Stimulated activated CD4-positive, alpha-beta T cell treated with anti-CD3 and anti-CD28 coated beads, Interleukin-12 subunit alpha, Interleukin-12 subunit beta, amount 100 ng/mL, for 24 hours (primary cell): ENCODE measurements around the gene SEMA6A.
"Not testable (repeated sequence)": the region's sequence is repeated elsewhere in the genome, so short reads cannot be mapped to it uniquely, and the experiment has no call there.

Experiments
- DNase-seq, 2 experiments: peaks; one replicate each; pipeline ENCODE4 v3.0.0-alpha.2; 2020; ENCODE audit warnings: low read depth in 2 of 2

Gene SEMA6A

DNA sequence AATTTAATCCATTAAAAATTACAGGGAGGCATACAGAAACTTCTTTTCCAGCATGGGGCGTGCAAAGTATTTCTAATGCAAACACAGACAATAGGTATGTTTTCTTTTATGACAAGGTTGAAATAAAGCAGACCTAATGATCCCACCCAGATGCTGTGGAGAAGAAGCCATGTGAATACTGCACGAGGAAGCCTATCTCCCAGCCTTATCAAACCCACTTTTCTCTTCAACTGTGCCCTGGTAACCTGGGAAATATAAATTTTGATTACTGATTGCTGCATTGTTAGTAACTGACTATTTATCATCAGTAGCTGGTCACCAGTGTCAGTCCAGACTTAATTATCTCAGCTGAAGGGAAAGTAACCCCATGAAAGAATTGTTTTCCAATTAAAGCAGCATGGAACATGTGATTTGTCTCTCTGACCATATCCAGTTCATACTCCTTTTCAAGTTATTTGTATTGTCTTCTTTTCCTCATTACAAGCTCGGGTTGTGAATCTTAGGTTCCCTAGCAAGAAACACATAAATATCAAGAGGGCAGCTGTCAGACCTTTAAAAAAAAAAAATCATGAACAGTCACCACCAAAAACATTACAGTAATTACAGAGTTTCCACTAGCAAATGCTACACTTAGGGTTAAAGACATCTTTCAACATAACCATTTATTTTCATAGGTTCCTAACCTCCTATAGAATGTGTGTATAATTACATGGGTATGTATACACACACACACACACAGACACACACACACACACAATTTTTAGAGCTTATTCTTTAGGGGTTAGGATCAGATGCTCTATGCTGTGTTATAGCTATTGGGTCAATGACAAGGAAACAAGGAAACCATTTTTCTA lies 50.3 kb downstream of the SEMA6A start:
- no peak for DNase-seq

GRCh38 chr5:116523182-116523581 lies 51.4 kb downstream of the SEMA6A start:
- DNase-seq: not testable (repeated sequence)

DNA sequence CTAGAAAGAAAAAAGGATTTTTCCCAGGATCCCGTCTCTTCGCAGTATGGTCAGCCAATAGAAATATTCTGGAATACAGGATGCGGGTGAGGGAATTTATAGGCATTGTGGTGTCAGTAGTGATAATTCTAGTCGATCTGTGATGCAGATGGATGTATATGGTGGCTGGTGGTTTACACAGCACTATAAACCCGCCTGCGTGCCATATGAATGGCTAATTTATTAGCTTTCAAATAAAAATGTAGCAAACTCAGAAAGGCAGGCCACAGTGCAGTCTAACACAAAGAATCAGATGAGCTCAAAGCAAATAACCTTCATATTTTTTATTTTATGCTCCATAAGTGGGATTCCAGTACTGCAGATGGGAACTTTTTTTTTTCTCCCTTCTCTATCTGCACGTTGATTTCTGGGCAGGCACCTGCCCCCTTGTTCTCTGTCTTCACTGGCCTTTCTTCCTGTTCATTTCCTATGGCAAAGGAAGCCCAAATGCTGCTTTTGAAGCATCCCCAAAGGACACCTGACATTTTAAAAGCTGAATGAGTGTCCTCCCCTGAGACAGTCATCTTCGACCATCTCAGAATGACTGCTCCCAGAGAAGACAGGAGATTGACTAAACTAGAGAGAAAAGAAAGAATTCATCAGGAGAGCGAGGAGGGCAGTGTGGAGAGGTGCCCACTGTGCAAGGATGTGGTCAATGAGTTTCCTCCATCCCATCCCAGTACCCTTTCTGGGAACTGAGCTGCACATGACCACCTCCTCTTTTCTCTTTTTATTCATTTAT lies 52.1 kb downstream of the SEMA6A start:
- DNase-seq: no peak

DNA sequence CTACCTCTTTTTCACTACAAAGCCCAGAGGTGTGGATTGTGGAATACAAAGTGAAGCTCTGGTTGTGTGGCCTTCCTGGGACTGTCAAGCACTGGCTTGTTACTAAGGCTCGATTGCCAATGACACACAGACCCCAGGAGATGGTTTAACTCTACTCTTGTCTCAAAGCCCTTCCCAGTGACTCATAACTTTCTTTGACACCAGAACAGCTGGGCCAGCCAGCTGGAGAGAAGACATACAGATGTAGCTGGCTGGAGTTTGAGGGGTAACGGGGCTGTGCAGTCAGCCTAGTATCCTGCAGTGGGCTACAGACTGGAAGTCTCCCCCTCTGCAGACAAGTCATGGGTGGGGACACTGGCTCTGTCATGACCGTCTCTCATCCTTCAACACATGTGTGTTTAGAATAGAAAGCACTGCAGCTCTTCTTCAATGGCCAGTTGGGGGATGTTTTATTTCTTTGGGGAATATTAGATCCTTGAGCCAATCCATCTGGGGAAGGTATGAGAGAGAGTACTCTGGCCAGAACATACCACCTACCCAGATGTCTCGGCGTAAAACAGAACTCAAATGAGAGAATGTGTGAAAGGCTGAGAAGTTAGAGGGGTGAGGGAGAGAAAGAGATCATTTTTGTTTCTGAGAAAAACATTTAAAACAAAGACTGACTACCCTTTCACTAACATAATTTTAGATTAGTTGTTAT lies 53.3 kb downstream of the SEMA6A start:
- no peak for DNase-seq

DNA sequence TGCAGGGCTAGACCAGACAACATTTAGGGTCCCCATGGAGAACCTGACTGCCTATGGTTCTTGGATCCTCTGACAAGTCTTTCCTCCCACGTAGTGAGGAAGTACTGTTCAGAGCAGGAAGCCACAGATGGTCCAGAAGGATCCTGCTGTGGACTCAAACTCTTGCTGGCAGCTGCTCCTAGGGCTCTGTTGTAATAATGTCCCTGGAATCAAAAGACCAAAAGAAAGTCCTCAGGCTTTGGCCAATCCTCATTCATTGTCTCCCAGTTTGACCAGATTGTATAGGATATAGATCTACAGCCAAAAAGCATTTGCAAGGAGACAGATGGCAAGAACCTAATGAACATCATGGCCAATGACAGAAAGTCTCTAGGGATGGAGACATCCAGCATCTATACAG lies 53.9 kb downstream of the SEMA6A start:
- DNase-seq: no peak

GRCh38 chr5:116518423-116518822 lies 56.2 kb downstream of the SEMA6A start:
- no peak for DNase-seq

- DNase-seq: no peak
Observed at GRCh38 chr5:116517488-116517887, 57.1 kb downstream of the SEMA6A start.

DNA sequence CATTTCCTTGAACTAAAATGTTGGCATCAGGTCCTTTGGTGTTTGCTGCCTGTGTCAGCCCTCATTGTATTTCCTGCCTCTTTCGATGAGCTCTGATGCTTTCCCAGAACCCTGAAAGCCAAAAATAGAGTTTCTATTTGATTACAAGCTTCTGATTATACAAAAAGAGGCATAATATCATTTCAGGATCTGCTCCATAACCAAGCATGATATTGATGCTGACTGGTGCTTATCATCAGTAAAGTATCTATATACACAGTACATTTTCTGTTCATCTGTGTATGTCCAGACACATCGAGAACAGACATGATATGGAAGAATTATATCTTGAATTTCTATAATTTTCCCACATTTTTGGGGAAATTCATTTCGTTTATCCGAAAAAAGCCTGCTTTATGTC lies 58.6 kb downstream of the SEMA6A start:
- no peak for DNase-seq

GRCh38 chr5:116514421-116514970 lies 60.1 kb downstream of the SEMA6A start:
- DNase-seq: no peak

GRCh38 chr5:116510517-116510916 lies 64.1 kb downstream of the SEMA6A start:
- no peak for DNase-seq

GRCh38 chr5:116509483-116510244 lies 65.0 kb downstream of the SEMA6A start:
- no peak for DNase-seq

- DNase-seq: no peak
Observed at GRCh38 chr5:116508835-116509234, 65.8 kb downstream of the SEMA6A start.

GRCh38 chr5:116507941-116508655 lies 66.5 kb downstream of the SEMA6A start:
- no peak for DNase-seq

GRCh38 chr5:116507051-116507537 lies 67.5 kb downstream of the SEMA6A start:
- no peak for DNase-seq

GRCh38 chr5:116506488-116506887 lies 68.1 kb downstream of the SEMA6A start:
- DNase-seq: no peak

- no peak for DNase-seq
Observed at GRCh38 chr5:116504593-116505166, 69.9 kb downstream of the SEMA6A start.

GRCh38 chr5:116502616-116503015 lies 72.0 kb downstream of the SEMA6A start:
- no peak for DNase-seq

GRCh38 chr5:116502138-116502537 lies 72.5 kb downstream of the SEMA6A start:
- no peak for DNase-seq

DNA sequence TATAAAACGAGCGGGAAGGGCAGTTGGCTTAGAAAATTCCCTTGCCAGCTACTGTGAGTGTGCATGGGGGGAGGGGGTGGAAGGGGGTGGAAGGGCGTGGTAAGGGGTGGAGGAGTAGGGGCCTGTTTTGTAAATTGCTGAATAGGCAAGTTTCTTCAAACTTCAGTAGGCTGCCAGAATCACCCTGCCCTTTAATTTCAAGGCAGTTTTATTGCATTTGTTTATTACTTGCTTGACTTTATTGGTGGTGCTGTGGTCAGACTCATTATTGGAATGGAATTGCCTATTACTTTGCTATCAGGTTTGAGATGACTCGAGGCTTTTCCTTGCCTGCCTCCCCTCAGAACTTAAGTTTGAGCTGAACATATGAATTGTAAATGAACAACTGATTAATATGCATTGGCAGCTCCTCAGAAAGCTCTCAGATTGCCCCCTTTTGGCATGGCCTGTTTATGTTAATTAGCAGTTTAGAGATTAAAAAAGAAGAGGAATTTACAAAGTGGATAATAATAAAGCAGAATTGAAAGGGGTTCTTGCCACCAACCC lies 76.0 kb downstream of the SEMA6A start:
- DNase-seq: no peak

GRCh38 chr5:116497631-116498030 lies 77.0 kb downstream of the SEMA6A start:
- DNase-seq: no peak
